GM12801 (cell line): ENCODE measurements around the gene ACACA.

ENCODE experiments used
- TF ChIP-seq, protein P1 (sequence below): IDR thresholded peaks from one replicate; pipeline ENCODE4 v1.5.1; 2011; ENCODE audit warnings: control low read depth; ENCODE audit not compliant: insufficient read length; ENCODE audit errors: extremely low read depth

Gene ACACA

DNA sequence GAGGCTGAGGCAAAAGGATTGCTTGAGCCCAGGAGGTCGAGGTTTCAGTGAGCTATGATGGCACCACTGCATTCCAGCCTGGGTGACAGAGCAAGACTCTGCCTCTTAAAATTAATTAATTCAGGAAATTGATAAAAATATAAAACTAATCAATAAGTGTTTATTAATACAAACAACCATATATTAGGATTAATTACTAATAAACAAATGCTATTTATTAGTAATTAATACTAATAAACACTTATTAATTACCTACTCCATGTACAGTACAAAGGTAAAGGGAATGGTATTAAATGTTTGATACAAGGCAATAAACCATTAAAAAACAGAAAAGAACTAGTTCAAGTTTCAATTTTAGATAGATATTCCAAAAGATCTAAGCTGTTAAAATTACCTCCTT lies 150.0 kb downstream of the ACACA start:
- TF ChIP-seq, protein P1, sequence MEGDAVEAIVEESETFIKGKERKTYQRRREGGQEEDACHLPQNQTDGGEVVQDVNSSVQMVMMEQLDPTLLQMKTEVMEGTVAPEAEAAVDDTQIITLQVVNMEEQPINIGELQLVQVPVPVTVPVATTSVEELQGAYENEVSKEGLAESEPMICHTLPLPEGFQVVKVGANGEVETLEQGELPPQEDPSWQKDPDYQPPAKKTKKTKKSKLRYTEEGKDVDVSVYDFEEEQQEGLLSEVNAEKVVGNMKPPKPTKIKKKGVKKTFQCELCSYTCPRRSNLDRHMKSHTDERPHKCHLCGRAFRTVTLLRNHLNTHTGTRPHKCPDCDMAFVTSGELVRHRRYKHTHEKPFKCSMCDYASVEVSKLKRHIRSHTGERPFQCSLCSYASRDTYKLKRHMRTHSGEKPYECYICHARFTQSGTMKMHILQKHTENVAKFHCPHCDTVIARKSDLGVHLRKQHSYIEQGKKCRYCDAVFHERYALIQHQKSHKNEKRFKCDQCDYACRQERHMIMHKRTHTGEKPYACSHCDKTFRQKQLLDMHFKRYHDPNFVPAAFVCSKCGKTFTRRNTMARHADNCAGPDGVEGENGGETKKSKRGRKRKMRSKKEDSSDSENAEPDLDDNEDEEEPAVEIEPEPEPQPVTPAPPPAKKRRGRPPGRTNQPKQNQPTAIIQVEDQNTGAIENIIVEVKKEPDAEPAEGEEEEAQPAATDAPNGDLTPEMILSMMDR = no peak

DNA sequence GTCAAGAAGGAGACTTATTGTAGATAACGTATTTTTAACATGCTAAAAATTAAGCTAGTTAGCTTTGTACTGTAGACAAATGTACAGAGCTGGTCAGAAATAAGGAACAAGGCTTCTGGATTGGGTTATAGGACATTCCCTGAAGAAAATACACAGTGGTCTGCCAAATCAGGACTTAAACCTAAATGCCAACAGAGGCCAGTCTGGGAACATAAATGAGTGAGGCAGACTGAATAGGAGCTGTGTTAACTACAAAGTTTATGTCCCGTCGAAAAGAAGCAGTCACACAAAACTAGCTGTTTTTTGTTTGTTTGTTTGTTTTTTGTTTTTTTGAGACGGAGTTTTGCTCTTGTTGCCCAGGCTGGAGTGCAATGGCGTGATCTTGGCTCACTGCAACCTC lies 151.2 kb downstream of the ACACA start:
- TF ChIP-seq, protein P1 = no peak

DNA sequence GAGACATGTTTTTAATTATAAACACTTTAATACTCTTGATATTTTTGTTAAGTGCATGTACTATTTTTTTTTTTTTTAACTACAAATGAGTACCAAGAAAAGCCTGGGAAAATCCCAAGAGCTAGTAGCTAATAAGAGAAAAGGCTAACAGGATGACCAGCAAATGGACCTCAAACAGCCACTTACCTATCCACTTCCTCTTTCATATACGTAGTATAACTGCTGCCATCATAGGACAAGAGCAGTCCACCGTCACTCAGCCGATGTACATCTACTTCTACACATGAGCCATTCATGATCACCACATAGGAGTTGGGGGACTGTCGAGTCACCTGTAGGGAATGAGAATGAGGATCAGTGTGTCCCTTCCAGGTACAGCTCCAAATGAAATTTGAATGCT lies 158.8 kb downstream of the ACACA start:
- TF ChIP-seq, protein P1 = no peak

DNA sequence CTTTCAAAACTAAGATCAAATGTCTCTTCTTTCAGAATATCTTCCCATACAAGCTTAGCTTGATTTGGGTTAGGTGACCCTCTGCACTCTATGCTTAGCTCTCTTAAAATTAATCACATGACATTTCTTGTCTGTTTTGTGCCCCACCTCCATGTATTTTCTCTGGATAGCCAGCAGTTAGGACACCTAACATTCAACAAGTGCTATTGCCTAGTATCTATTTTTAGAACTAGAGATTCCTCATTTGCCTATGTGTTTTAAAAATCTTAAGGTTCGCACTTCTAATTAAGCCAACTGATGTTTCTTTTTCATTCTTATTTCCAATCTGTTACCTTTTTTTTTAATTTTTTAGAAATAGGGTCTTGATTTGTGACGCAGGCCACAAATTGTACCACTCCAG lies 160.6 kb downstream of the ACACA start:
- TF ChIP-seq, protein P1 = no peak

DNA sequence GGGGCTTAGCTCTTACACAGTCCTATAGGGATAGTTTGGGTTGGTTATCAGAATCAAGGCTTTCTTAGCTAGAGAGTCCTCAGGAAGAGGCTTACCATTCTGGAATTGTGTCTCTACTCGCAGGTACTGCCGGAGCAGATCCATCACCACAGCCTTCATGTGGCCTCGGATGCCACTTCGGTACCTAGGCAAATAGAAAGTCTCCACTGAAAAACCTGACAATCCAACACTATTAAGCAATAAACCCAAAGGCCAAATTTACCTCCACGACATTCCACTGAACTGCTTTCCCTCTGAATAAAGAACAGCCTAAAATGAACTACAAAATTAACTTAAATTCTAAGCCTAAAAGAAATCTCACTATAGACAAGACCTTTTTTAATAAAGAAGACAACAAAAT lies 166.3 kb downstream of the ACACA start:
- TF ChIP-seq, protein P1 = no peak

DNA sequence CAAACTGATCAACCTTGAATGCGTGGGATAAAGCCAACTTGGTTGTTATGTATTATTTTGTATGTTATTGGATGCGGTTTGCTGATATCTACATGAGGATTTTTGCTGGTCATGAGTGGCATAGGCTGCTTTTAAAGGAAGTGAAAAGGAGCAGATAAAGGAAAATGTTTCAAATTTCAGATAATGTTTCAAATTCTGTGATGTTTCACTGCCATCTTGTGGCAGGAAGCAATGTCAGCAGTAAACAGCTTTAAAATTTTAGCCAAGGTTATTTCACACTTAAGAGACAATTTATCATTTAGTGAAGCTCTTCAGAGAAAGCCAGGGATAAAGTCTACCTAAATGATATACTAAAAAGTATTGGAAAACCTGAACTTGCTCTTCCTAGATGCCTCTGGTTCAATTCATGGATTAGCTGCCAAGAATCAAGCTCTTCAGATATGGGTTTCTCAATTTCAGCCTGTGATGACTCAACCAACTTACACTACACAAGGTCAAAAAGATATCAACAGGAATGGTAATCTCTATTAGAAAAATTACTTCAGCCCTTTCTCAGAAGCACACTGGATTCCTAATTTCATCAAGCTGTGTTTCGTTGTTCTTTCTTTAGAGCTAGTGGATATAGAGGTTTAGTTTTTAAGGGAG lies 166.8 kb downstream of the ACACA start:
- TF ChIP-seq, protein P1 = no peak

DNA sequence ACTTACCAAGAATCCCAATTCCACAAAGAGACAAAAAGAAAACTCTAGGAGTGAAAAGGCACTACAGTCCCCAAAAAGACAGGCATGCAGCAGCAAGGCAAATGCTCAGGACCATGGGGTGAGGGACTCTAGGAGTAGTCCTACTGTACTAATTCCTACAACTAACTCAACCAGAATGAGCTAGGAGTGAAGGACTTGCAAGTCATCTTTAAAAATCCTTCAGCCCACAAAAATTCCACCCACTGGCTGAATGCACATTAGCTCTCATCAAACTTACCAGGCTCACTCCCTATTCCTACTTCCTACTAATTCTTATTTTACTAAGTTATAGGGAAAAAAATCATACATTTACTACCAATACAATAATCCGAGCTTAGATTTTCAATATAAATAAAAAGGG lies 172.5 kb downstream of the ACACA start:
- TF ChIP-seq, protein P1 = no peak

DNA sequence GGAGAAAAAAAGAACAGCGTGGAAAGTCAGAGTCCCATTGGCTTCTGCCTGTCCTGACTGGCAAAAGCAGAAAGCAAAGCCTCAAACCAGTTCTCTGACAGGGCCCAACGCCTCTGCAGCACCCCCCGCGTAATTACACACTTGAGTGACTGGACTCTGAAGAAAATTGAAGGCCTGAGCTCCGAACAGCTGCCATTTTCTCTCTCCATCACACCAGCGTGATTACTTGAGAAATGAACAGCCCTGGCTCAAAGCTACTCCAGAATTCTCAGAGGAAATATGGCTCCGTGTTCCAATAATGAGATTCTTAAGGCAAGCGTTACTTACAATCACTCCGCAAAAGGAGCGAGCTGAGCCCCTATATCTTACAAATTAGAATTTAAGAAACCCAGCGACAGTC lies 173.6 kb downstream of the ACACA start:
- TF ChIP-seq, protein P1 = no peak
